Measurements from ENCODE around the gene GDF9. TPM values are rescaled to one million over a fixed set of nuclear protein-coding genes. Genes with fewer than 3 reads are reported as not detected.

GDF9 gene, protein sequence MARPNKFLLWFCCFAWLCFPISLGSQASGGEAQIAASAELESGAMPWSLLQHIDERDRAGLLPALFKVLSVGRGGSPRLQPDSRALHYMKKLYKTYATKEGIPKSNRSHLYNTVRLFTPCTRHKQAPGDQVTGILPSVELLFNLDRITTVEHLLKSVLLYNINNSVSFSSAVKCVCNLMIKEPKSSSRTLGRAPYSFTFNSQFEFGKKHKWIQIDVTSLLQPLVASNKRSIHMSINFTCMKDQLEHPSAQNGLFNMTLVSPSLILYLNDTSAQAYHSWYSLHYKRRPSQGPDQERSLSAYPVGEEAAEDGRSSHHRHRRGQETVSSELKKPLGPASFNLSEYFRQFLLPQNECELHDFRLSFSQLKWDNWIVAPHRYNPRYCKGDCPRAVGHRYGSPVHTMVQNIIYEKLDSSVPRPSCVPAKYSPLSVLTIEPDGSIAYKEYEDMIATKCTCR
- 0.14 TPM in 1 of 2 replicates, not detected in the other for total RNA-seq

DNA sequence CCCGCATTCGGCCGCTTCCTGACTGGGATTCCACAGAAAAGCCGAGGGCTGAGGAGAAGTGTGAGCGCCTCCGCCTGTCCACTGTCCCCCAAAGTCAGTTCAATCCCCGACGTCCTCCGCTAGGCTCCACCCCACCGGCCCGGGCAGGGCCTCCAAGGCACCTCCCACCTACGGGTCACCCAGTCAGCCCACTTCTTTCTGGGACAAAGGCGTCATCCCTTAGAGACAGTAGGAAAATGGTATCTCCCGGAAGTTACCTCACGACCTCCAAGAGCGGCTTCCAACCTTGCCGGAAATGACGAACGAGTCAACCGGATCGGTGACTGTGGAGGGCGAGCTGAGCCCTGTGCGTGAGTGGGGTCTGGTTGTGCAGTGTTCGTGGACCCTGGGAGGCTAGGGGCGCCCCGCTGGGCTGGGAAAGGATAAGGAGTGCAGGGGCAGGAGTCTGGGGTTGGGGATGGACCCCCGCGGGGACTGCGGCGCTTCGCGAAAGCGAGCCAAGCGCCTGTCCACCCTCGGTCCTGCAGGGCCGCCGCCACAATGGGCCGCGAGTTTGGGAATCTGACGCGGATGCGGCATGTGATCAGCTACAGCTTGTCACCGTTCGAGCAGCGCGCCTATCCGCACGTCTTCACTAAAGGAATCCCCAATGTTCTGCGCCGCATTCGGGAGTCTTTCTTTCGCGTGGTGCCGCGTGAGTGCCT lies at the start of gene GDF9, which contains the start of gene UQCRQ:
Gene GDF9 (minus strand): TSS at position 128 of the 704 bp plus-strand sequence. CDS start 1,936 bp downstream, outside the sequence.
Gene UQCRQ (plus strand): TSS at position 301 of the 704 bp plus-strand sequence. CDS start 240 bp downstream, at position 541.

DNA sequence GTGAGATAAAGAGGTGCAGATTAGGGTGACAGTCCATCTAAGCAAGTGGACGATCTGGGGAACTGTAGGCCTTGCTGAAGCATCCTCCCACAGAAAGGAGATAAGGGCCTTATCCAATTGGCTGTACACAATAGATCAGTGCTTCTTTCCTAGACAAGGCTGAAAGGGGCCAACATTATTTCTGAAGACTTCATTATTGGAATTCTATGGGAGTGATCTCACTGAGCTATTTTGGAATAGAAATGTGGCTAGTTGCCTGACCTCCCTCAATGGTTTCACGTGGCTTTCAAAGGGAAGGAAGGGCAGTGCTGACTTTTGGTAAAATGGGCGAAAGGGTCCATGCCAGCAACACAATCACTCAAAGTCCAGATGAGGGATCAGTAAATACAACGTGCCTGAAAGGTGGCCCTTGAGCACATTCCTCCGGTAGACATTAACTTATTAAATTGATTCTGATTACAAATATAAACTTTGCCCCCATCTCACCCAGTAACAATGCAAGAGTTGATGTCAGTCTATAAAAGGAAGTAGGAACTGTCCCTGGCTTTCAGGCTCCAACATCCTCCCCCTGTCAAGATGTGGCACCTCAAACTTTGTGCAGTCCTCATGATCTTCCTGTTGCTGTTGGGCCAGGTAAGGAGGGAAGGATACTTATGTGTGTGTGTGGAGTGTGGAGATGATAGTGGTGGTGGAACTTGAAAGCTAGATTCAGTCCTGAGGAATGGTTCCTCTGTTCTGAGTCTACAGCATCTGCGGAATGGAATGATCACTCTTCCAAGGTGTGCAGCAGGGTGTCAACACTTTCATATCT lies 7.1 kb upstream of the GDF9 start, which contains the start of gene LEAP2:
Gene LEAP2 (plus strand): TSS at position 550 of the 811 bp plus-strand sequence. CDS start 27 bp downstream, at position 577.

DNA sequence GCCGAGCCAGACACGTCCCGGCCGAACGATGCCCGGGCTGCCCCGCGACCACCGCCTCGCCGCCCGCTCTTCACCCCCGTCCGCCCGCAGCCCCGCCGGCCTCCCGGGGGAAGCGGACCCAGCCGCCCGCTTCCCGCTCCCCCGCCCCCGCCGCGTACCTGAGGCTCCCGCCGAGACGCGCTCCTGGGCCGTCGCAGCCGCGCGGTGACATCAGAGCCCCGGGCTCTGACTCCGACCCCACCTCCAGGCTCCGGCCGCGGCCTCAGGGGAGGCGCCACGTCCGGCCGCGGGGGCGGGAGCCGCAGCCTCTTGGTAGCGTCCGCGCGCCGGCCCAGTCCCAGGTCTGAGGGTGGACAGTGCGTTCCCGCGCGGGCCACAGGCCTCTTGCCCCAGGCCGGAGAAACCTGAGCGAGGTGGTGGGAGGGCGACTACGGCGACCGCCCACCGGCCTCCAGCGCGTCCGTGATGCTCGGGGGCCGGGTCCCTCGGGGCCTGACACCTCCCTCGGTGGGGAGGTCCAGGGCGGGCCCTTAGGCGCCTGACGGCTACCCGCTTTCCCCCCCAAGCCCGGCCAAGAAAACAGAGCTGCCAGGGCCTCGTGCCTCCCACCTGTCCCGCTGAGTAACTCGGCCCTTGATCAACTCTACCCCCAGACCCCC lies 35.7 kb downstream of the GDF9 start, which contains the start of gene SHROOM1:
Gene SHROOM1 (minus strand): TSS at position 212 of the 659 bp plus-strand sequence. CDS start 4,507 bp downstream, outside the sequence.

DNA sequence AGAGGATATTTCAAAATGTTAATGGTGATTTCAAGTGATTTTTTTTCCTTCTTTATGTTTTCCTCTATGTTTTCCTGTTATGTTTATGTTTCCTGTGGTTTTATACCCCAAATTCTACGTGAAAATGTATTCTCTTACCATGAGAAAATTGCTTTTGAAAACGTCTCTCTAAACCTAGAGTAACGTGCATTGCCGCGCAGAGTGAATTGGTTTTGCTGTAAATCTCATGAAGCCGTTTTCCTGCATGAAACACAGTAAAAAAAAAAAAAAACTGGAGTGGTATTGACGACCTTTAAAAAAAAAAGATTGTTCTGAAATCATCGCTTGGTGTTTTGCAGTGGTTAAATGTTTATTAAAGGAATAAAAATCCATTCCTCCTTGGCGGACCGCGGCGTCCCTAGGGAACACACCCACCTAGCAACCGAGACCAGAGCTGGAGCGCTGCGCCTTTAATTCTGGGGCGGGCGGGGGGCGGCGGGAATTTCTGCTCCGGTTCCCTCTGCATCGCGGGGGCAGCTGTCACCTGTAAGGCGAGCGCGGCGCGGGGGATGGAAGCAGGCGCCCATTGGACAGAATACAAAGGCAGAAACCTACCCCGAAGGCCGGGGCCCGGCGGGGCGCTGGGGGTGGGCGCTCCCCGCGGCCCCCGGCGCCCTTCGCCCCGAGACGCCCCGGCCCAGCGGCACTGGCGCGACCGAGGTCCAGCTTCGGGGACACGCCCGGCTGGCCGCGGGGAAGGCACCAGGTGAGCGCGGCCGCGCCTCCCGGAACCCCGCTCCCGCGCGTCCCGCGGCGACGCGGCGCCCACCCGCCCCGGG lies 53.3 kb downstream of the GDF9 start, which contains the start of gene SOWAHA:
Gene SOWAHA (plus strand): TSS at position 522 of the 818 bp plus-strand sequence. CDS start 320 bp downstream, outside the sequence.

Other genes starting within 250 kb of the GDF9 start
- gene IL13, start 208.3 kb downstream of the GDF9 start, total RNA-seq, result not detected in 2 replicates
- gene IL4, start 192.5 kb downstream of the GDF9 start, total RNA-seq, result not detected in 2 replicates
- 5.1 and 8.6 TPM in 2 replicates for gene KIF3A, start 128.9 kb downstream of the GDF9 start, total RNA-seq
- 0.49 and 0.93 TPM in 2 replicates for gene CCNI2, start 119.0 kb downstream of the GDF9 start, total RNA-seq
- gene SEPTIN8, start 89.2 kb downstream of the GDF9 start, total RNA-seq, result 28.1 and 42.8 TPM in 2 replicates
- gene SOWAHA, start 53.2 kb downstream of the GDF9 start, total RNA-seq, result 0.14 and 0.28 TPM in 2 replicates
- 2.4 and 3.7 TPM in 2 replicates for gene SHROOM1, start 35.8 kb downstream of the GDF9 start, total RNA-seq
- 288 and 334 TPM in 2 replicates for gene UQCRQ, start 173 bp upstream of the GDF9 start, total RNA-seq
- 0.49 TPM in 1 of 2 replicates, not detected in the other for gene LEAP2, start 7.2 kb upstream of the GDF9 start, total RNA-seq
- 22.2 and 38.1 TPM in 2 replicates for gene AFF4, start 97.2 kb upstream of the GDF9 start, total RNA-seq
- gene ZCCHC10, start 160.1 kb upstream of the GDF9 start, total RNA-seq, result 12.5 and 37.9 TPM in 2 replicates
- 119 and 122 TPM in 2 replicates for gene HSPA4, start 185.5 kb upstream of the GDF9 start, total RNA-seq

Measured in airway epithelial cell (primary cell).